C4-2B (cell line): ENCODE measurements around the gene TCEA2.

ENCODE experiments used
- ZFX ChIP-seq: fragments of 450-650 bp; IDR thresholded peaks from 2 replicates; pipeline ENCODE4 v1.6.1; 2017
- TF ChIP-seq, protein P1 (sequence below): fragments of 450-650 bp; conservative IDR thresholded peaks from 2 replicates; pipeline ENCODE4 v1.5.1; 2017; ENCODE audit warnings: mild to moderate bottlenecking

DNA sequence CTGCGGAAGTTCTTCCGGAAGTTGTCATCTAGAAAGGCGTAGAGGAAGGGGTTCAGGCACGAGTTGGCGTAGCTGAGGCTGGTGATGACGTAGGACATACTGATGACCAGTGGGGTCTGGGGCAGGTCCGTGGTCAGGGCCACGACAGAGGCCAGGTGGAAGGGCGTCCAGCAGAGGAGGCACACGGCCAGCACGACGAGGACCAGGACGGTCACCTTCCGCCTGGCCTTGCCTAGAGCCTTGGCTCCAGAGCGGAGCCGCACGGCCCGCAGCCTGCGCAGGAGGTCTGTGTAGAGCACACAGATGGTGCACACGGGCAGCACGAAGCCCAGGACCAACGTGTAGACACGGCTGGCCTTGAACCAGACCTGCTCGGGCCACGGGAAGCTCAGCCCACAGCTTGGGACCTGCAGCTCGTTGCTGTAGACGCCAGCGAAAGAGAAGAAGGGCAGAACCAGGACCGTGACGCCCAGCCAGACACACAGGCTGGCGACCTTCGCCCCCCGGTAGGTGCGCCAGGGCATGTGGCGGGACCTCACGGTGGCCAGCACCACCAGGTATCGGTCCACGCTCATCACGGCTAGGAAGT, 42.9 kb downstream of the TCEA2 start:
- TF ChIP-seq, protein P1, sequence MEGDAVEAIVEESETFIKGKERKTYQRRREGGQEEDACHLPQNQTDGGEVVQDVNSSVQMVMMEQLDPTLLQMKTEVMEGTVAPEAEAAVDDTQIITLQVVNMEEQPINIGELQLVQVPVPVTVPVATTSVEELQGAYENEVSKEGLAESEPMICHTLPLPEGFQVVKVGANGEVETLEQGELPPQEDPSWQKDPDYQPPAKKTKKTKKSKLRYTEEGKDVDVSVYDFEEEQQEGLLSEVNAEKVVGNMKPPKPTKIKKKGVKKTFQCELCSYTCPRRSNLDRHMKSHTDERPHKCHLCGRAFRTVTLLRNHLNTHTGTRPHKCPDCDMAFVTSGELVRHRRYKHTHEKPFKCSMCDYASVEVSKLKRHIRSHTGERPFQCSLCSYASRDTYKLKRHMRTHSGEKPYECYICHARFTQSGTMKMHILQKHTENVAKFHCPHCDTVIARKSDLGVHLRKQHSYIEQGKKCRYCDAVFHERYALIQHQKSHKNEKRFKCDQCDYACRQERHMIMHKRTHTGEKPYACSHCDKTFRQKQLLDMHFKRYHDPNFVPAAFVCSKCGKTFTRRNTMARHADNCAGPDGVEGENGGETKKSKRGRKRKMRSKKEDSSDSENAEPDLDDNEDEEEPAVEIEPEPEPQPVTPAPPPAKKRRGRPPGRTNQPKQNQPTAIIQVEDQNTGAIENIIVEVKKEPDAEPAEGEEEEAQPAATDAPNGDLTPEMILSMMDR, result no peak
- no peak for TF ChIP-seq ZFX
